PC-3 (cell line): Measurements from ENCODE around the gene ERGIC2. TPM values are rescaled to one million over a fixed set of nuclear protein-coding genes. Genes with fewer than 3 reads are reported as not detected.
A peak's percentile ranks its signal among the peaks of the same experiment; 100 is the strongest.
"Not testable (repeated sequence)": the region's sequence is repeated elsewhere in the genome, so short reads cannot be mapped to it uniquely, and the experiment has no call there.

Experiments
- ATAC-seq: fragments of 200-7000 bp; cut with Tn5 transposase; 2 replicates; pipeline ENCODE4 v1.9.1; 2020; ENCODE audit warnings: mild to moderate bottlenecking, moderate library complexity
- BruUV-seq: library from RNA; stranded (reverse); fragments of 400-500 nt; replicated peaks from 2 replicates; lab custom pipeline; 2021; lab: Mats Ljungman, UMichigan
- CTCF ChIA-PET: fragments of 300-600 bp; sonication (Branson Sonifier 250); formaldehyde crosslinking; loops from one replicate; lab custom pipeline; 2022; ENCODE audit warnings: antibody characterized with exemption; lab: Charles Lee
- POLR2A ChIA-PET: fragments of 300-600 bp; sonication (Branson Sonifier 250); formaldehyde crosslinking; loops from one replicate; lab custom pipeline; 2022; ENCODE audit warnings: antibody characterized with exemption; ENCODE audit not compliant: unreplicated experiment; lab: Charles Lee
- DNase-seq: peaks from one replicate; pipeline ENCODE4 v3.0.0-alpha.2; 2015
- H2AFZ ChIP-seq: fragments of 300-600 bp; sonication (generic); 2 replicates; pipeline ENCODE4 v1.6.0; 2016; ENCODE audit warnings: antibody characterized with exemption, low read length
- H3F3A ChIP-seq: fragments of 300-600 bp; sonication (generic); one replicate; pipeline ENCODE4 v1.6.0; 2017; ENCODE audit warnings: antibody characterized with exemption, low read length, control low read depth, mild to moderate bottlenecking; ENCODE audit not compliant: unreplicated experiment
- H3K27ac ChIP-seq: fragments of 300-600 bp; sonication (generic); 2 replicates; pipeline ENCODE4 v1.5.1; 2016; ENCODE audit warnings: mild to moderate bottlenecking, low read length
- H3K27me3 ChIP-seq: fragments of 300-600 bp; sonication (generic); 2 replicates; pipeline ENCODE4 v1.6.1; 2016; ENCODE audit warnings: low read length, mixed read lengths
- H3K36me3 ChIP-seq: fragments of 300-600 bp; sonication (generic); 2 replicates; pipeline ENCODE4 v1.6.1; 2016; ENCODE audit warnings: low read depth, mixed run types, low read length, mixed read lengths
- H3K4me1 ChIP-seq: fragments of 300-600 bp; sonication (generic); 2 replicates; pipeline ENCODE4 v1.5.1; 2016; ENCODE audit warnings: low read length; ENCODE audit not compliant: insufficient read depth
- H3K4me2 ChIP-seq: fragments of 300-600 bp; sonication (generic); 2 replicates; pipeline ENCODE4 v1.6.0; 2016; ENCODE audit warnings: low read length
- H3K4me3 ChIP-seq: fragments of 300-600 bp; sonication (generic); 2 replicates; pipeline ENCODE4 v1.5.1; 2016; ENCODE audit warnings: mild to moderate bottlenecking, low read length, mixed read lengths
- H3K79me2 ChIP-seq: fragments of 300-600 bp; sonication (generic); 2 replicates; pipeline ENCODE4 v1.6.1; 2017; ENCODE audit warnings: low read length, mixed read lengths
- H3K9ac ChIP-seq: fragments of 300-600 bp; sonication (generic); 2 replicates; pipeline ENCODE4 v1.6.0; 2016; ENCODE audit warnings: mild to moderate bottlenecking, low read length
- H3K9me2 ChIP-seq: fragments of 300-600 bp; sonication (generic); replicated peaks from 2 replicates; pipeline ENCODE4 v1.6.1; 2016; ENCODE audit warnings: mixed run types, low read length, mixed read lengths
- H3K9me3 ChIP-seq: fragments of 300-600 bp; sonication (generic); 2 replicates; pipeline ENCODE4 v1.6.1; 2016; ENCODE audit warnings: low read length, mixed read lengths
- H4K20me1 ChIP-seq: fragments of 300-600 bp; sonication (generic); 2 replicates; pipeline ENCODE4 v1.6.1; 2016; ENCODE audit warnings: low read length, mixed read lengths
- EZH2 ChIP-seq: fragments of 300-600 bp; sonication (generic); IDR thresholded peaks from one replicate; pipeline ENCODE4 v1.6.1; 2017; ENCODE audit warnings: antibody characterized with exemption, mild to moderate bottlenecking, low read length; ENCODE audit not compliant: unreplicated experiment
- EZH2phosphoT487 ChIP-seq: fragments of 300-600 bp; sonication (generic); IDR thresholded peaks from 2 replicates; pipeline ENCODE4 v1.6.1; 2018; ENCODE audit warnings: mild to moderate bottlenecking, antibody characterized with exemption, low read length, borderline replicate concordance
- intact Hi-C: fragments of 100-400 bp; cut with micrococcal nuclease; formaldehyde crosslinking; loops from 2 replicates; pipeline ENCODE4 v1.9.0; 2023
- total RNA-seq: library from RNA; depleted of rRNA; stranded (reverse); fragments of >200 nt; gene quantifications from 2 replicates; pipeline ENCODE4 v1.2.3, GENCODE V29; 2014
- TF ChIP-seq, protein P1 (sequence below): fragments of 300-600 bp; sonication (generic); conservative IDR thresholded peaks from 2 replicates; pipeline ENCODE4 v1.5.1; 2017; ENCODE audit warnings: antibody characterized with exemption, low read depth, mild to moderate bottlenecking, low read length

Gene ERGIC2
- total RNA-seq, 1 experiment from 2014 or later: 184 TPM

DNA sequence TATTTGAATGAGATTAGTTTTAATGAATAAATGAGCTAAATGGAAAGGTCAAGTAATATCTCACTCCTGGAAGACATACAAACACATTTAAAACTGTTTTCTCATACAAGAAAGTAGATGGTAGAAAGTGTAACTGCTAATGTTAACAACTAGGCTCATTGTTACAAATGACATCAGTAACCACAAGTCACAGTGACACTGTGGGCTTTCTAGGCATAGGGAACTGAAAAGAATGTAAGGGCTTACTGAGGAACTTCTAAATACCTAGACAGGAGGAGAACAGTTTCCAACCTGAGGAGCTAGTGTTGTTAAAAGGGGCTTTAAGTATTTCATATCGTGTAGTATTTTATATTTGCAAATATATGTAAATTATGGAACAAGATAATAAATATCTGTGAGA is 17.5 kb upstream of the ERGIC2 start:
- intact Hi-C loops: no loop called here
- no peak for DNase-seq
- Histone ChIP-seq H3K9me2 (no peaks in the 10 kb centered on the region), H3K4me1 (no peaks in the 10 kb centered on the region), H3K27me3 (peaks cover 15% of the 10 kb centered on the region; the same call in 1 of the 2 replicates), H3K27ac (no peak overlapping the region), H3K9me3 (no peaks in the 10 kb centered on the region), H3K4me3 (no peak overlapping the region), H2AFZ (no peak overlapping the region), H3K9ac (no peak overlapping the region), H4K20me1 (no peaks in the 10 kb centered on the region), H3F3A (no peaks in the 10 kb centered on the region), H3K36me3 (no peaks in the 10 kb centered on the region), H3K4me2 (no peak overlapping the region), H3K79me2 (no peaks in the 10 kb centered on the region)
- no TSS peak for BruUV-seq
- ChIA-PET POLR2A (no interaction called here), CTCF (no interaction called here)
- ATAC-seq: no peak
- TF ChIP-seq, protein P1, sequence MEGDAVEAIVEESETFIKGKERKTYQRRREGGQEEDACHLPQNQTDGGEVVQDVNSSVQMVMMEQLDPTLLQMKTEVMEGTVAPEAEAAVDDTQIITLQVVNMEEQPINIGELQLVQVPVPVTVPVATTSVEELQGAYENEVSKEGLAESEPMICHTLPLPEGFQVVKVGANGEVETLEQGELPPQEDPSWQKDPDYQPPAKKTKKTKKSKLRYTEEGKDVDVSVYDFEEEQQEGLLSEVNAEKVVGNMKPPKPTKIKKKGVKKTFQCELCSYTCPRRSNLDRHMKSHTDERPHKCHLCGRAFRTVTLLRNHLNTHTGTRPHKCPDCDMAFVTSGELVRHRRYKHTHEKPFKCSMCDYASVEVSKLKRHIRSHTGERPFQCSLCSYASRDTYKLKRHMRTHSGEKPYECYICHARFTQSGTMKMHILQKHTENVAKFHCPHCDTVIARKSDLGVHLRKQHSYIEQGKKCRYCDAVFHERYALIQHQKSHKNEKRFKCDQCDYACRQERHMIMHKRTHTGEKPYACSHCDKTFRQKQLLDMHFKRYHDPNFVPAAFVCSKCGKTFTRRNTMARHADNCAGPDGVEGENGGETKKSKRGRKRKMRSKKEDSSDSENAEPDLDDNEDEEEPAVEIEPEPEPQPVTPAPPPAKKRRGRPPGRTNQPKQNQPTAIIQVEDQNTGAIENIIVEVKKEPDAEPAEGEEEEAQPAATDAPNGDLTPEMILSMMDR: no peak
- TF ChIP-seq EZH2phosphoT487 (no peak), EZH2 (no peak)

DNA sequence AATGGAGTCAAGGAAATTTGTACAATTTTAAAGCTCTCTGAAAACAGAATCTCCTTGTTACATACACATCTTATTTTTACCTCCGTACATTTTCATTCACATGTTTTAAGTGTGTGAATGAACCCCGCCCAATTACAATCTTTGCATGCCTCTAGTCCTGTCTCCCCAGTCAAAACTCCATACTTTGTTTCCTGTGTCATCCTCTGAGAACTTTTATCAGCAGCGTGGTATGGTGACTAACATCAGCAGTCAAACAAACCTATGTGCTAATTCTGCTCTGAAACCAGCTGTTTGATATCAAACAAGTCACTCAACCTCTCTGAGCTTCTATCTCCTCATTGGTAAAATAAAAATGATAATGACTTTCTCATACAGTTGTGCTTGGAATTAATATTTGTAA is 15.8 kb upstream of the ERGIC2 start:
- no peaks in the 10 kb centered on the region for H3K79me2 ChIP-seq
- H3F3A ChIP-seq: no peaks in the 10 kb centered on the region
- H3K36me3 ChIP-seq: no peaks in the 10 kb centered on the region
- H3K9ac ChIP-seq: no peak overlapping the region
- no peak overlapping the region for H2AFZ ChIP-seq
- POLR2A ChIA-PET: interaction anchor here (0.7 kb wide), 1 partner anchor 29 kb away, joined by 4 read pairs; no protein-coding TSS in a partner anchor
- intact Hi-C loops: no loop called here
- H4K20me1 ChIP-seq: no peaks in the 10 kb centered on the region
- H3K9me3 ChIP-seq: no peaks in the 10 kb centered on the region
- no peak overlapping the region for H3K4me2 ChIP-seq
- TF ChIP-seq EZH2phosphoT487 (no peak), EZH2 (no peak)
- TF ChIP-seq, protein P1: no peak
- DNase-seq (peak; percentile 57), ATAC-seq (peak; percentile 55)
- no peaks in the 10 kb centered on the region for H3K9me2 ChIP-seq
- CTCF ChIA-PET: no interaction called here
- H3K4me3 ChIP-seq: no peak overlapping the region
- peaks cover under 1% of the 10 kb centered on the region; the same call in 1 of the 2 replicates for H3K27me3 ChIP-seq
- H3K27ac ChIP-seq: no peak overlapping the region
- H3K4me1 ChIP-seq: no peaks in the 10 kb centered on the region
- no TSS peak for BruUV-seq

DNA sequence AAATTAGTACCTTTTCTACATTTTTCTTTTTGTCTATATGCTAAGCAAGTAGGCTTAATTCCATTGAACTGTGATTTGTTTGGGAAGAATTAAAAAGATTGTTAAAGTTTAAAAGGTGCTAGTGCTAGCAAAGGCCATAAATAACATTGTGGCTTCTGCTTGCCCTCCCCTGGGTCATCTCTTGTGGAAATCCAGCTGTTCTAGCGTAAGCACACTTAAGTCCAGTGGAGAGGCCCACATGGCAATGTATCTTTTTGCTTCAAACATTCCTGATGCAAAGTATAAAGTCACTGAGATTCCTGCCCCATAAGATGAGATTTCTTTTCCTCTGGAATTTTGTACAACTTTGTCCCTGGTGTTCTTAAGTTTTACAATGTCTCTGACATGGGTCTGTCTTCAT is 14.4 kb upstream of the ERGIC2 start:
- DNase-seq (no peak), ATAC-seq (no peak)
- Histone ChIP-seq H3K36me3 (no peaks in the 10 kb centered on the region), H3K4me1 (0 out of 2 replicates have a peak, but pooled peaks cover 4% of the 10 kb centered on the region), H4K20me1 (no peaks in the 10 kb centered on the region), H3K9me3 (no peaks in the 10 kb centered on the region), H3K27me3 (no peaks in the 10 kb centered on the region), H3K4me2 (no peak overlapping the region), H3K9ac (no peak overlapping the region), H3K4me3 (no peak overlapping the region), H3K27ac (no peak overlapping the region), H3K9me2 (no peaks in the 10 kb centered on the region), H3F3A (no peaks in the 10 kb centered on the region), H3K79me2 (no peaks in the 10 kb centered on the region), H2AFZ (no peak overlapping the region)
- no peak for TF ChIP-seq EZH2phosphoT487
- TF ChIP-seq, protein P1: no peak
- TF ChIP-seq EZH2: no peak
- ChIA-PET CTCF (no interaction called here), POLR2A (no interaction called here)
- no TSS peak for BruUV-seq
- intact Hi-C loops: no loop called here

DNA sequence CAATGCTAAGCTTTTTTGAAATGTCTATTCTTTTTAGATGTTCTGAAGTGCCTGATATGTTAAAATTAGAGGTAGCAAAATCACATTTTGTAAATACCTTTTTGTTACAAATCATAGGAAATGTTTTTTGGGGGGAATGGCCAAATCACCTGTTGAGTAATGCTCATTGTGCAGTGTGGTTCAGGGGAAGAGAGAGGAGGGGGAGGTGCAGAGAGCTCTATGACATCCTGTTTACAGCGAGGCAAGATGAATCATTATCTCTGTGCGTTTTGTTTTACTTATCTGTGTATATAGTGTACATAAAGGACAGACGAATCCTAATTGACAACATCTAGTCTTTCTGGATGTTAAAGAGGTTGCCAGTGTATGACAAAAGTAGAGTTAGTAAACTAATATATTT is 9.4 kb upstream of the ERGIC2 start:
- H3K9me2 ChIP-seq, H3K27me3 ChIP-seq, H2AFZ ChIP-seq, BruUV-seq, H3K36me3 ChIP-seq, H3K4me1 ChIP-seq, H3K9ac ChIP-seq, H3K4me3 ChIP-seq, H3K27ac ChIP-seq, H3F3A ChIP-seq, POLR2A ChIA-PET, H3K9me3 ChIP-seq, H4K20me1 ChIP-seq, H3K79me2 ChIP-seq, intact Hi-C loops: not testable (repeated sequence)
- DNase-seq (peak; percentile 60), ATAC-seq (peak; percentile 85)
- H3K4me2 ChIP-seq: 0 out of 2 replicates have a peak overlapping the region, but pooled peaks have one; percentile 13
- CTCF ChIA-PET: interaction anchor here (0.7 kb wide), 1 partner anchor 171 kb away, joined by 3 read pairs; no protein-coding TSS in a partner anchor
